NCI-H510A (cell line): ENCODE results near the gene TTLL9.

Experiments used
- DNase-seq: peaks from one replicate; lab custom pipeline; 2025; lab: John Stamatoyannopoulos, UW

Gene TTLL9

GRCh38 chr20:31879143-31879987 lies 8.9 kb downstream of the TTLL9 start:
- peak; percentile 93 for DNase-seq

GRCh38 chr20:31881945-31882344 lies 11.5 kb downstream of the TTLL9 start:
- DNase-seq, result no peak

- no peak for DNase-seq
These were observed 13.4 kb downstream of the TTLL9 start for GRCh38 chr20:31883829-31884228.

- no peak for DNase-seq
These were observed 20.2 kb downstream of the TTLL9 start for GRCh38 chr20:31890646-31891045.

GRCh38 chr20:31894980-31895675 lies 24.7 kb downstream of the TTLL9 start:
- no peak for DNase-seq

GRCh38 chr20:31896049-31896448 lies 25.6 kb downstream of the TTLL9 start:
- no peak for DNase-seq

- no peak for DNase-seq
These were observed 27.1 kb downstream of the TTLL9 start for GRCh38 chr20:31897541-31897940.

- DNase-seq, result no peak
These were observed 31.2 kb downstream of the TTLL9 start for GRCh38 chr20:31901615-31902014.

- no peak for DNase-seq
These were observed 33.4 kb downstream of the TTLL9 start for GRCh38 chr20:31903627-31904386.

GRCh38 chr20:31906001-31906400 lies 35.6 kb downstream of the TTLL9 start:
- DNase-seq, result no peak

- DNase-seq, result no peak
These were observed 36.6 kb downstream of the TTLL9 start for GRCh38 chr20:31907046-31907445.

- no peak for DNase-seq
These were observed 37.6 kb downstream of the TTLL9 start for GRCh38 chr20:31908016-31908415.

GRCh38 chr20:31908424-31908823 lies 38.0 kb downstream of the TTLL9 start:
- DNase-seq, result no peak

GRCh38 chr20:31909253-31910070 lies 39.0 kb downstream of the TTLL9 start:
- no peak for DNase-seq

GRCh38 chr20:31910071-31910803 lies 39.8 kb downstream of the TTLL9 start:
- no peak for DNase-seq

GRCh38 chr20:31913431-31914157 lies 43.2 kb downstream of the TTLL9 start:
- DNase-seq, result no peak

- no peak for DNase-seq
These were observed 43.7 kb downstream of the TTLL9 start for GRCh38 chr20:31914170-31914569.

GRCh38 chr20:31915491-31916280 lies 45.3 kb downstream of the TTLL9 start:
- DNase-seq, result no peak

GRCh38 chr20:31916708-31917107 lies 46.3 kb downstream of the TTLL9 start:
- no peak for DNase-seq
